GM19455 (cell line): ENCODE data around the gene DGKK.
"Not testable (repeated sequence)": the region's sequence is repeated elsewhere in the genome, so short reads cannot be mapped to it uniquely, and the experiment has no call there.

Experiments used
- ATAC-seq: cut with Tn5 transposase; IDR thresholded peaks from one replicate; pipeline ENCODE4 v1.9.1; 2021; ENCODE audit not compliant: unreplicated experiment

The DGKK gene

GRCh38 chrX:50432829-50433289 lies 37.8 kb downstream of the DGKK start:
- no peak for ATAC-seq

GRCh38 chrX:50431623-50432022 lies 39.0 kb downstream of the DGKK start:
- ATAC-seq: no peak

DNA sequence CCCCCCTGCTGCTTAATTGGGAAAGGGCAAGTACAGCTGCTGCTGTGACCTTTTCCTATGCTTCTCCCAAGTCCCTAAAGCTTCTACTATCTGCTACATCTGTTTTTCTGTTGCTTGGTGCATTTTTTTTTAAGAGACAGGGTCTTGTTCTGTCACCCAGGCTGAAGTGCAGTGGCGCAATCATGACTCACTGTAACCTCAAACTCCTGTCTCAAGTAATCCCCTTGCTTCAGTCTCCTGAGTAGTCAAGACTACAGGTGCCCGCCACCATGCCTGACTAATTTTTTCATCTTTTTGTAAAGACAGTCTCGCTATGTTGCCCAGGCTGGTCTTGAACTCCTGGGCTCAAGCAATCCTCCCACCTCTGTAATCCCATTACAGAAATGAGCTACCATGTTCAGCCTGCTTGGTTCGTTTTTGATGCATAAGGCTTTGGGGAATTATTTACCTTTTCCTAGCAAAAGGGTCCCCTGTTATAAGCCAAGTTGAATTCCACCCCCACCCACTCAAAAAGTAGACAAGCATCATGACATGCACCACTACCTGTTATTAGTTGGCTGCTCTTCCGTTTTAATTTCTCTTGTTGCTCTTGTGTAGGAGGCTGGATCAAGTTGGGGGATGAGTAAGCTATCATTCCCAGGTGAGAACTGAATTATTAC lies 39.6 kb downstream of the DGKK start:
- ATAC-seq: no peak

DNA sequence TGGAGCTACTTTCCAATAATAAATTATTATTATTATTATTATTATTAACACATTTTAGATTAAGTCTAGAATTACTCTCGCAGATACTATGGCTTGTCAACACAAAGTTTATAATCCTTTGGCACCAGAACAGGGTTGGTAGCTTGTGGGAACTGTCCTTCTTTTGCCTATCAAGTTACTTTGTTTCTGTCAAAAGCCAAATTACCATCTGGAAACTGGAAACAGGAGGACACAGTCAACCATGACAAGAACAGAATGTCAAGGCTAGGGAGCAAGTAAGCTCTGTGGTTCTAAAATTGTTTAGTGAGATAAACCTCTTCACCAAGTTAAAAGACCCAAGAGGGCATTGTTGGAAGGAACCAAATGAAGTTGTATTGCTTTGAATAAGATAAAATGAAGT lies 42.5 kb downstream of the DGKK start:
- ATAC-seq: no peak

DNA sequence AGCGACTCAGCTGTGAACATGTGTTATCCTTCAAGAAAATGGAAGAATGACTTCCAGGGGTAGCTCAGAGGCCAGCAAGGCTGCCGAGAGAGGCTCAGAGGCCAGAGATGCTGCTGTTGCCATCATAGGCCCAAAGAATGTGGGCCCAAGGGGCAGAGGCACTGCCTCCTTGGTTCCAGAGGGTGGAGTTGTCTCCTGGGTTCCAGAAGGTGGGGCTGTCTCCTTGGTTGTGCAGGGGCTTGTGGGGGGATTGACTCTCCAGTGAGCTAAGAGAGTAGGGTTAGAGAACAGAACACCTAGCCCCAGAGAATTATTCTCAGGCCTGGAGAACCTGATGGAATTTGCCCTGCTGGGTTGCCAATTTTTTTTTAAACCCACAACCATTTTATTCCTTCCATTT lies 62.6 kb downstream of the DGKK start:
- ATAC-seq: no peak

- no peak for ATAC-seq
Measured at GRCh38 chrX:50403903-50404302, 66.7 kb downstream of the DGKK start.

DNA sequence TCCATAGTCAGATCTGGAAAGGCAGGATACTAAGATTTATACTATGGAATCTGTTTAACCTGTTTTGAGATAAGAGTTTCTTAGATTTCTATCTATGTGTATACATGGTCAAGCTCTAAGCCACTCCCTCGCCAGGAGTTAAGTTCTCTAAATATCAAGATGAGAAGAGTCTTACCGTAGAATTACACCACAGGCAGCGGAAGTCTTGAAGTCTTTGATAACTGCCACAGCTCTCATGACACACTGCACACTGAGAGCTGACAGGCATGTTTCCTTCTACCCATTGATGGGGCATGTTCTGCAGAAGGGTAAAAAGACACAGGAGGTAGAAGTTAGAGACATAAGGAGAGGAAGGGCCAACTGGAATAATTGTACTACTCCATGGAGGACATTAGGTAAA lies 67.7 kb downstream of the DGKK start:
- no peak for ATAC-seq

DNA sequence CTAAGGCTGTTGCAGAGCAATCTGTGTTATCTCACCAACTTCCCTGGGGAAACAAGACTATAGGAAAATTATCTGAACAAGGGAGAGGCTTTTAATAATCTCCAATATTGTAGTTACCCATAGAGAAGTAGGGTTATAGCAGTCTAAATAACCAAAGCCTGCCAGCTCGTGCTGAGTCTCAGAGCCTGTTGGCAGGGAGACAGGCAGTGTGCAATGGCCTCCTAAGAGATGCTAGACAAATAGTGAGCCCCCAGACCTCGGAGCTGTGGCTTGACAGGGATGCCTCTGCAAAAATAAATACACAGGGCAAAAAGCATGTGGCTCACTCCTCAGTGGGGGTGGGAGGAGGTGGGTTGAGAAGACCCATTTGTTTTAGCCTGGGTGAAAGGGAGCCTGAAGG lies 76.7 kb downstream of the DGKK start:
- no peak for ATAC-seq

GRCh38 chrX:50386520-50386919 lies 84.1 kb downstream of the DGKK start:
- ATAC-seq: no peak

- ATAC-seq: no peak
Measured at GRCh38 chrX:50381729-50382415, 88.8 kb downstream of the DGKK start.

DNA sequence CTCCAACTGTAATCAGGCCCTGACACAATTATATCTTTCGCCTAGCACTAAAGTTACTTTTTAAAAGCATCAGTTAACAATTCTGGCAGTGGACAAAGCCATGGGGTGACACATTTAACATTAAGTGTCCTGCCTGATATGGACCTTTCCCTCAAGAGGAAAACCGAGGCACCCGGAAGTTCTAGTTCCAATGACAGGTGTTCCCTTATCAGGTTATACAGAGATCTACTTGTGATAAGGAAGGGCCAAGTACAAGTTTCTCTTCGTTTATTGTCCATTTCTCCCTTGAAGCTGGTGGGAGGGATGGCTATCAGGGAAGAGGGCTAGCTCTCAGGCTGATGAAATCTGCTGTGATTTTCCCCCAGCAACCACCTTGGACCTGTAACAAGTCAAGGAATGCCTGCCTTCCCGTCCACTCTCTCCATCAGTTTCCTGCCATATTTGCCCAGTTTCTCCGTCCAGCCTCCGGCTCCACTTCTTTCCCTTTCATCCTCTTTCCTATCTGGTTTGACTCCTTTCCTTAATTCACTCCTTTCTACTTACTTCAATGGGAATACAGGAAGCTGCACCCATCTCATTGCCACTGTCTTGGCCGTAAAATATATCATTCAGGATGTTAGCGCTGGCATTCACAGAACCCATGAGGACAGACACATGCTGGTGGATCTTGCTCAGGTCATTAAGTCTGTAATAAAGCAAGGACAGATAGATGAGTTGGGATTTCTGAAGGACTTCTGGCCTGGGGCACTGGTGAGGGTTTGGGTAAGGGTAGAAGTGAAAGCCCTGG lies 95.0 kb downstream of the DGKK start:
- no peak for ATAC-seq

DNA sequence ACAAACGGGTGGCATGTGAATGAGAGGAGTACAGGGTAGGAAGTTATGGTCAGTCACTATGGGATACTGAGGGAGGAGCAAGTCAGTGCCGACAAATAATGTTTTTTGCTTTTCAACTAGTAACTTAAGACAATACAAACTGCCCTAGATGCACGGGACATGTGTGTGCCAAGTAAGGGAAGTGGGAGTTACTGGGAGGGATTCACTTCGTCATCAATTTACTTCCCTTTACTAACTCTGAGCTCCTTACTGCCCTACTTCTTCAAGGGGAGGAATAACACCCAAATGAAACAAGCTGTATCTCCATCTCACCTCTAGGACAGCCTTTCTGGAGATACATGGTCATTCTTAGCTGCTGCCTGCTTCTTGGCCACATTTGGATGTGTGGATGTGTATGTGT lies 97.7 kb downstream of the DGKK start:
- no peak for ATAC-seq

DNA sequence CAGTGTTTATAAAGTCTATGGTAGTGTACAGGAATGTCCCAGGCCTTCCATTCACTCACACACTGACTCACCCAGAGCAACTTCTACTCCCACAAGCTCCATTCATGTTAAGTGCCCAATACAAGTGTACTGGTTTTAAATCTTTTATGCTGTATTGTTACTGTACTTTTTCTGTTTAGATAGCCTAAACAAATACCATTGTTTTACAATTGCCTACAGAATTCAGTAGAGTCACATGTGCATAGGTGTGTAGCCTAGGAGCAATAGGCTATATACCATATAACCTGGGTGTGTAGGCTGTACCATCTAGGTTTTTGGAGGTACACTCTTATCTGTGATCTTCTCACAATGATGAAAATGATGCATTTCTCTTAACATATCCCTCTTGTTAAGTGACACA lies 126.7 kb downstream of the DGKK start:
- ATAC-seq: no peak

DNA sequence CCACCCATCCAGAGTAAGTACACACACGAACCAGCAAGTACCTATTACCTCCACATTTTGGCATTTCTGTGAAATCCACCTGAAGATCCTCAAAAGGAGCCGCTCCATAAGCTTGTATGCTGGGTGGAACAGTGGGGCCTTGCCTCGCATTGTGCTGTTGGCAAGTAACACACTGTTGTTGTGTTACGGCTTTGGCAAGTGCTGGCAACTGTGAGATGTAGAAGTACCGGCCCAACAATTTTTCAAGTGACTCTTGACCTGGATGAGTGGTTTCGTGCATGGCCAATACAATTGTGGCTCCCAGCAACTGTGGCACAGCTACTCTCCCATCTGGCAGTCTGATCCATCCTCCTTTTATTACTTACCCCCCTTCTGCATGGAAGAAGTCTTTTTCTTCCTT lies 137.3 kb downstream of the DGKK start:
- ATAC-seq: no peak

- not testable (repeated sequence) for ATAC-seq
Measured at GRCh38 chrX:50332668-50333067, 138.0 kb downstream of the DGKK start.

GRCh38 chrX:50327235-50327634 lies 143.4 kb downstream of the DGKK start:
- no peak for ATAC-seq
